Activated naive CD8-positive, alpha-beta T cell treated with anti-CD3 and anti-CD28 coated beads, Interleukin-2, amount 10 ng/mL, durations not matched to agents 7 days and 5 days (primary cell): ENCODE data around the gene MKX. TPM values are rescaled to one million over a fixed set of nuclear protein-coding genes. Genes with fewer than 3 reads are reported as not detected.

Experiments
- ATAC-seq: fragments of 150-1000 bp; cut with Tn5 transposase; one replicate; pipeline ENCODE4 v1.10.0; 2021; ENCODE audit warnings: low read depth, moderate library complexity
- POLR2A ChIA-PET: fragments of 350-600 bp; sonication (Branson Sonifier 250); formaldehyde crosslinking; loops from one replicate; lab custom pipeline; 2021; ENCODE audit warnings: antibody characterized with exemption; lab: Charles Lee
- DNase-seq: peaks from one replicate; pipeline ENCODE4 v3.0.0; 2021
- H3K27ac Mint-ChIP-seq: one replicate; pipeline ENCODE4 v1.8.0; 2022; ENCODE audit warnings: mild to moderate bottlenecking, mixed read lengths
- H3K27me3 Mint-ChIP-seq: one replicate; pipeline ENCODE4 v1.8.0; 2022; ENCODE audit warnings: mild to moderate bottlenecking, moderate library complexity, mixed read lengths
- H3K36me3 Mint-ChIP-seq: one replicate; pipeline ENCODE4 v1.8.0; 2021; ENCODE audit warnings: mild to moderate bottlenecking, mixed read lengths
- H3K4me1 Mint-ChIP-seq: one replicate; pipeline ENCODE4 v1.8.0; 2021; ENCODE audit warnings: mixed read lengths
- H3K4me3 Mint-ChIP-seq: one replicate; pipeline ENCODE4 v1.8.0; 2022; ENCODE audit warnings: mild to moderate bottlenecking, moderate library complexity, mixed read lengths
- H3K9me3 Mint-ChIP-seq: one replicate; pipeline ENCODE4 v1.8.0; 2021; ENCODE audit warnings: mixed read lengths
- total RNA-seq, 2 experiments: library from RNA; stranded (reverse); gene quantifications; one replicate each; pipeline ENCODE4 v1.2.3, GENCODE V29; 2021

The MKX gene
- total RNA-seq, result under 1 TPM in 1 of 2 experiments, not detected in 1; 0.08 TPM

- Mint-ChIP-seq H3K27me3 (peaks cover 63% of the 10 kb centered on the region), H3K36me3 (no peaks in the 10 kb centered on the region), H3K9me3 (no peaks in the 10 kb centered on the region), H3K4me3 (peak within 1 kb of the TSS; percentile 79), H3K4me1 (peaks cover 19% of the 10 kb centered on the region), H3K27ac (peak within 1 kb of the TSS; percentile 38)
- POLR2A ChIA-PET, result interaction anchor here (0.7 kb wide), 1 partner anchor 557 kb away, joined by 3 read pairs; no protein-coding TSS in a partner anchor
- ATAC-seq (no peak), DNase-seq (peak; percentile 57)
Measured at GRCh38 chr10:27745732-27746396, at the start of gene MKX. MKX (minus strand) TSS chr10:27745819; CDS start chr10:27743415, 2,404 bp downstream.

GRCh38 chr10:27794157-27794556 lies 48.5 kb upstream of the MKX start:
- H3K27me3 Mint-ChIP-seq, result peaks cover 24% of the 10 kb centered on the region
- ATAC-seq (no peak), DNase-seq (no peak)
- no peaks in the 10 kb centered on the region for H3K4me1 Mint-ChIP-seq
- POLR2A ChIA-PET, result no interaction called here
- H3K36me3 Mint-ChIP-seq, result no peaks in the 10 kb centered on the region
- H3K27ac Mint-ChIP-seq, result no peak overlapping the region
- peaks cover 1% of the 10 kb centered on the region for H3K9me3 Mint-ChIP-seq
- no peak overlapping the region for H3K4me3 Mint-ChIP-seq

- Mint-ChIP-seq H3K36me3 (no peaks in the 10 kb centered on the region), H3K27ac (no peak overlapping the region)
- no peak for ATAC-seq
Measured at GRCh38 chr10:27792216-27792615, 46.6 kb upstream of the MKX start.

GRCh38 chr10:27784272-27784671 lies 38.7 kb upstream of the MKX start:
- no peaks in the 10 kb centered on the region for H3K36me3 Mint-ChIP-seq
- POLR2A ChIA-PET, result no interaction called here
- no peak overlapping the region for H3K4me3 Mint-ChIP-seq
- no peak for DNase-seq
- ATAC-seq, result no peak
- H3K9me3 Mint-ChIP-seq, result no peaks in the 10 kb centered on the region
- no peaks in the 10 kb centered on the region for H3K4me1 Mint-ChIP-seq
- peaks cover 42% of the 10 kb centered on the region for H3K27me3 Mint-ChIP-seq
- no peak overlapping the region for H3K27ac Mint-ChIP-seq

More at GRCh38 chr10:27792216-27792615, 46.6 kb upstream of the MKX start:
- Mint-ChIP-seq H3K4me3 (no peak overlapping the region), H3K9me3 (peaks cover 1% of the 10 kb centered on the region), H3K4me1 (no peaks in the 10 kb centered on the region), H3K27me3 (peaks cover 23% of the 10 kb centered on the region)
- DNase-seq, result no peak
- POLR2A ChIA-PET, result no interaction called here

GRCh38 chr10:27783660-27784059 lies 38.0 kb upstream of the MKX start:
- peak; percentile 50 for ATAC-seq
- Mint-ChIP-seq H3K36me3 (no peaks in the 10 kb centered on the region), H3K4me1 (no peaks in the 10 kb centered on the region), H3K27me3 (peaks cover 41% of the 10 kb centered on the region), H3K4me3 (no peak overlapping the region), H3K9me3 (no peaks in the 10 kb centered on the region), H3K27ac (no peak overlapping the region)
- POLR2A ChIA-PET, result no interaction called here
- DNase-seq, result no peak

- peaks cover 62% of the 10 kb centered on the region for H3K27me3 Mint-ChIP-seq
- no peaks in the 10 kb centered on the region for H3K36me3 Mint-ChIP-seq
- H3K9me3 Mint-ChIP-seq, result no peaks in the 10 kb centered on the region
- DNase-seq (no peak), ATAC-seq (no peak)
- POLR2A ChIA-PET, result no interaction called here
- no peaks in the 10 kb centered on the region for H3K4me1 Mint-ChIP-seq
- H3K4me3 Mint-ChIP-seq, result no peak overlapping the region
- H3K27ac Mint-ChIP-seq, result no peak overlapping the region
Measured at GRCh38 chr10:27779462-27780015, 33.9 kb upstream of the MKX start.

- ATAC-seq, result no peak
Measured at GRCh38 chr10:27774831-27775230, 29.2 kb upstream of the MKX start.

GRCh38 chr10:27771231-27771630 lies 25.6 kb upstream of the MKX start:
- Mint-ChIP-seq H3K36me3 (no peaks in the 10 kb centered on the region), H3K4me3 (peak overlapping the region; percentile 50), H3K4me1 (peaks cover 16% of the 10 kb centered on the region), H3K9me3 (no peaks in the 10 kb centered on the region), H3K27me3 (peaks cover 63% of the 10 kb centered on the region), H3K27ac (no peak overlapping the region)
- POLR2A ChIA-PET, result no interaction called here
- ATAC-seq, result peak; percentile 91
- peak; percentile 40 for DNase-seq

More at GRCh38 chr10:27774831-27775230, 29.2 kb upstream of the MKX start:
- Mint-ChIP-seq H3K27me3 (peaks cover 70% of the 10 kb centered on the region), H3K27ac (no peak overlapping the region), H3K4me3 (no peak overlapping the region), H3K36me3 (no peaks in the 10 kb centered on the region), H3K4me1 (peaks cover 16% of the 10 kb centered on the region), H3K9me3 (no peaks in the 10 kb centered on the region)
- DNase-seq, result no peak
- POLR2A ChIA-PET, result no interaction called here

- no peak overlapping the region for H3K4me3 Mint-ChIP-seq
- peaks cover 56% of the 10 kb centered on the region for H3K27me3 Mint-ChIP-seq
- POLR2A ChIA-PET, result no interaction called here
- no peaks in the 10 kb centered on the region for H3K36me3 Mint-ChIP-seq
- peaks cover 16% of the 10 kb centered on the region for H3K4me1 Mint-ChIP-seq
- H3K27ac Mint-ChIP-seq, result no peak overlapping the region
- no peak for ATAC-seq
- DNase-seq, result no peak
- no peaks in the 10 kb centered on the region for H3K9me3 Mint-ChIP-seq
Measured at GRCh38 chr10:27770181-27770580, 24.6 kb upstream of the MKX start.

GRCh38 chr10:27760867-27761266 lies 15.2 kb upstream of the MKX start:
- POLR2A ChIA-PET, result no interaction called here
- ATAC-seq, result no peak
- no peaks in the 10 kb centered on the region for H3K36me3 Mint-ChIP-seq
- H3K4me1 Mint-ChIP-seq, result no peaks in the 10 kb centered on the region
- H3K27ac Mint-ChIP-seq, result no peak overlapping the region
- peaks cover 38% of the 10 kb centered on the region for H3K27me3 Mint-ChIP-seq
- no peaks in the 10 kb centered on the region for H3K9me3 Mint-ChIP-seq
- DNase-seq, result no peak
- H3K4me3 Mint-ChIP-seq, result no peak overlapping the region

- no peak overlapping the region for H3K27ac Mint-ChIP-seq
- POLR2A ChIA-PET, result no interaction called here
- ATAC-seq (no peak), DNase-seq (no peak)
- no peaks in the 10 kb centered on the region for H3K9me3 Mint-ChIP-seq
- peaks cover 34% of the 10 kb centered on the region for H3K27me3 Mint-ChIP-seq
- no peak overlapping the region for H3K4me3 Mint-ChIP-seq
- H3K36me3 Mint-ChIP-seq, result no peaks in the 10 kb centered on the region
- no peaks in the 10 kb centered on the region for H3K4me1 Mint-ChIP-seq
Measured at GRCh38 chr10:27759483-27760272, 14.1 kb upstream of the MKX start.

GRCh38 chr10:27752673-27753237 lies 7.1 kb upstream of the MKX start:
- peaks cover 46% of the 10 kb centered on the region for H3K27me3 Mint-ChIP-seq
- H3K9me3 Mint-ChIP-seq, result no peaks in the 10 kb centered on the region
- POLR2A ChIA-PET, result no interaction called here
- no peak overlapping the region for H3K27ac Mint-ChIP-seq
- no peak overlapping the region for H3K4me3 Mint-ChIP-seq
- no peaks in the 10 kb centered on the region for H3K4me1 Mint-ChIP-seq
- H3K36me3 Mint-ChIP-seq, result no peaks in the 10 kb centered on the region
- no peak for ATAC-seq
- no peak for DNase-seq

GRCh38 chr10:27748601-27749000 lies 3.0 kb upstream of the MKX start:
- ATAC-seq, result no peak
- POLR2A ChIA-PET, result no interaction called here
- peaks cover 16% of the 10 kb centered on the region for H3K4me1 Mint-ChIP-seq
- H3K36me3 Mint-ChIP-seq, result no peaks in the 10 kb centered on the region
- H3K4me3 Mint-ChIP-seq, result no peak overlapping the region
- no peaks in the 10 kb centered on the region for H3K9me3 Mint-ChIP-seq
- peaks cover 75% of the 10 kb centered on the region for H3K27me3 Mint-ChIP-seq
- H3K27ac Mint-ChIP-seq, result no peak overlapping the region
- no peak for DNase-seq
